Activated T-cell treated with anti-CD3 and anti-CD28 coated beads, Interleukin-2, amount 50 U/mL, for 4 hours (primary cell): ENCODE data around the gene CENPV. TPM values are rescaled to one million over a fixed set of nuclear protein-coding genes. Genes with fewer than 3 reads are reported as not detected.

Source experiments
- ATAC-seq, 2 donors: fragments of 200-7000 bp; cut with Tn5 transposase; one replicate each; pipeline ENCODE4 v1.10.0; 2021
- DNase-seq: peaks from one replicate; pipeline ENCODE4 v3.0.0-alpha.2; 2020
- H3K27me3 Mint-ChIP-seq: one replicate; pipeline ENCODE4 v1.8.0; 2021; ENCODE audit warnings: low read depth, mixed read lengths
- H3K36me3 Mint-ChIP-seq: one replicate; pipeline ENCODE4 v1.8.0; 2022; ENCODE audit warnings: mixed read lengths; ENCODE audit not compliant: insufficient read depth
- H3K4me1 Mint-ChIP-seq: one replicate; pipeline ENCODE4 v1.8.0; 2021; ENCODE audit warnings: low read depth, mixed read lengths
- H3K4me3 Mint-ChIP-seq: one replicate; pipeline ENCODE4 v1.8.0; 2021; ENCODE audit warnings: mild to moderate bottlenecking, moderate library complexity, mixed read lengths
- H3K9me3 Mint-ChIP-seq: one replicate; pipeline ENCODE4 v1.8.0; 2021; ENCODE audit warnings: mixed read lengths
- total RNA-seq, 3 donors: library from RNA; stranded (reverse); gene quantifications; one replicate each; pipeline ENCODE4 v1.2.1, GENCODE V29; 2021

The CENPV gene
- total RNA-seq, 3 donors from 2014 or later: 78.4 to 122 (median 103) TPM

GRCh38 chr17:16346721-16347271 is 6.5 kb downstream of the CENPV start:
- Mint-ChIP-seq H3K4me1 (peaks cover 7% of the 10 kb centered on the region), H3K36me3 (peaks cover 14% of the 10 kb centered on the region), H3K4me3 (no peak overlapping the region)

GRCh38 chr17:16345565-16345964 is 7.7 kb downstream of the CENPV start:
- ATAC-seq: no peak
- Mint-ChIP-seq H3K27me3 (no peaks in the 10 kb centered on the region), H3K36me3 (peaks cover 14% of the 10 kb centered on the region), H3K4me3 (no peak overlapping the region), H3K9me3 (no peaks in the 10 kb centered on the region), H3K4me1 (peaks cover 2% of the 10 kb centered on the region)
- no peak for DNase-seq

More at GRCh38 chr17:16346721-16347271, 6.5 kb downstream of the CENPV start:
- ATAC-seq (no peak), DNase-seq (no peak)
- H3K27me3 Mint-ChIP-seq: no peaks in the 10 kb centered on the region
- H3K9me3 Mint-ChIP-seq: no peaks in the 10 kb centered on the region

GRCh38 chr17:16343569-16343968 is 9.7 kb downstream of the CENPV start:
- Mint-ChIP-seq H3K4me1 (no peaks in the 10 kb centered on the region), H3K27me3 (no peaks in the 10 kb centered on the region), H3K4me3 (no peak overlapping the region), H3K9me3 (no peaks in the 10 kb centered on the region), H3K36me3 (peaks cover 12% of the 10 kb centered on the region)
- no peak for ATAC-seq
- DNase-seq: no peak

DNA sequence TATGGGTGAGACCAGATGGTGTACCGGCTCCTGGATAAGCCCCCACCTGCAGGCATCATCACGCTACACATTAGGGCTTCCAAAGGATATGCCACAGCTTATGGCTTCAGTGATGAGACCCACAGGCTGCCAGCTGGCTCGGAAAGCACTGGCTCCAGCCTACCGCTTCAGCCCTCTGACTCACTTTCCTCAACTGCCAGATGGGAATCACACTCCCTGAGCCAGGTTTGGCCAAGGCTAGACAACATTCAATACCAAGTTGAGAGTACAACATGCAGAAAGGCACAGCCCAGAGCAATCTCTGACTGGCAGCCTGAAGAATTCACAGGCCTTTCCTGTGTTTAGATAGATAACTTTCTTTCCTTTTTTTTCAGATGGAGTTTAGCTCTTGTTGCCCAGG is 10.3 kb downstream of the CENPV start:
- H3K4me3 Mint-ChIP-seq: no peak overlapping the region
- H3K9me3 Mint-ChIP-seq: no peaks in the 10 kb centered on the region
- H3K36me3 Mint-ChIP-seq: peaks cover 12% of the 10 kb centered on the region
- H3K27me3 Mint-ChIP-seq: no peaks in the 10 kb centered on the region
- no peaks in the 10 kb centered on the region for H3K4me1 Mint-ChIP-seq
- ATAC-seq (no peak), DNase-seq (no peak)

DNA sequence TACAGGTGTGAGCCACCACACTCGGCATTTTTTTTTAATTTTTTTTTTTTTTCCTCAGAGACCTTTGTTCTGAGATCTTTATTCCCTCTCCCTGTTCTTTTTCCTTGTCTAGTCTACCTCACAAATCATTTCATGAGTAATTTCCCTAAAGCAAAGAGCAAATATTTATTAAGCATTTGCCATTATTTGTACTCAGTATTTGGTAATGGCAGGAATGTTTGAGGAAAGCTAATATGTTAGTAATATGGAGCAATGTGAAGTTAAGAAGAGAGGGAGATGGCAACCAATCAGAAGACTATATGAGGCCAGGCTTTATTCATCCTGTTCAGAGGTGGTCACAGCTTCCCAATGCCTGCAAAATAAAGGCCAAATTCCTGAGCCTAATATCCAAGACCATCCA is 13.3 kb downstream of the CENPV start:
- no peak overlapping the region for H3K4me3 Mint-ChIP-seq
- ATAC-seq: no peak
- H3K27me3 Mint-ChIP-seq: no peaks in the 10 kb centered on the region
- peaks cover 5% of the 10 kb centered on the region for H3K36me3 Mint-ChIP-seq
- DNase-seq: no peak
- no peaks in the 10 kb centered on the region for H3K4me1 Mint-ChIP-seq
- no peaks in the 10 kb centered on the region for H3K9me3 Mint-ChIP-seq

DNA sequence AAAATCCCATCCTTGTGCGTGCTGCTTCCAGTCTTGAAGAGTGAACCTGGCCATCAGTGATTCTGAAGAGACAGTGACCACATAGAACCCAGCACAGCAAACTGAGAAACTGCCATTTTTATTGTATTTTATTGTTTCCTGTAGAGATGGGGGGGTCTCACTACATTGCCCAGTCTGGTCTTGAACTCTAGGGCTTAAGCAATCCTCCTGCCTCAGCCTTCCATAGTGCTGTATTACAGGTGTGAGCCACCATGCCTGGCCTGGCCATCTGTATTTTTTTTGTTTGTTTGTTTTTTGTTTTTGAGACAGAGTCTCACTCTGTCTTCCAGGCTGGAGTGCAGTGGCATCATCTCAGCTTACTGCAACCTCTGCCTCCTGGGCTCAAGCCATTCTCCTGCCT is 13.9 kb downstream of the CENPV start:
- no peaks in the 10 kb centered on the region for H3K9me3 Mint-ChIP-seq
- no peaks in the 10 kb centered on the region for H3K4me1 Mint-ChIP-seq
- H3K4me3 Mint-ChIP-seq: no peak overlapping the region
- DNase-seq (no peak), ATAC-seq (no peak)
- peaks cover 5% of the 10 kb centered on the region for H3K36me3 Mint-ChIP-seq
- H3K27me3 Mint-ChIP-seq: no peaks in the 10 kb centered on the region

GRCh38 chr17:16338391-16338790 is 14.9 kb downstream of the CENPV start:
- Mint-ChIP-seq H3K27me3 (no peaks in the 10 kb centered on the region), H3K36me3 (peaks cover 4% of the 10 kb centered on the region), H3K4me1 (no peaks in the 10 kb centered on the region), H3K9me3 (no peaks in the 10 kb centered on the region), H3K4me3 (no peak overlapping the region)
- DNase-seq: no peak
- ATAC-seq: no peak

- DNase-seq (no peak), ATAC-seq (no peak)
- H3K4me3 Mint-ChIP-seq: no peak overlapping the region
- no peaks in the 10 kb centered on the region for H3K9me3 Mint-ChIP-seq
- H3K36me3 Mint-ChIP-seq: peaks cover 20% of the 10 kb centered on the region
- no peaks in the 10 kb centered on the region for H3K4me1 Mint-ChIP-seq
- H3K27me3 Mint-ChIP-seq: no peaks in the 10 kb centered on the region
These were observed 23.6 kb downstream of the CENPV start for GRCh38 chr17:16329519-16330271.

- no peak overlapping the region for H3K4me3 Mint-ChIP-seq
These were observed 24.3 kb downstream of the CENPV start for GRCh38 chr17:16328997-16329396.

DNA sequence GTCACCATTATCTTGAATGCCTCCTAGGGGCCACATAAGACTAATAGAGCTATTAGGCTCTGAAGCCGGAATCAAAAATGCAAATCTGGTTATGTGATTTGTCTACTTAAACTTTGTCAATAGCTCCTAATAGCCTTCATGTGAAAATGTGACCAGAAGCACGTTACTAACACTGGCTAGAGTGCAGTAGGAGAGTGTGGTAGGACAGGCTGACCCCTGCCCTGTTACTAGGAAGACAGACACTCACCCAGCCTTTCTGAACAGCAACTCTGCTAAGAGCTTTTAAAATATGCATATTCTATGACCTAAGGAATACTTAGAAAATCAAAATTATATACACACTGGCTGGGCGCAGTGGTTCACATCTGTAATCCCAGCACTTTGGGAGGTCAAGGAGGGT is 26.3 kb downstream of the CENPV start:
- no peaks in the 10 kb centered on the region for H3K27me3 Mint-ChIP-seq
- no peak overlapping the region for H3K4me3 Mint-ChIP-seq
- no peaks in the 10 kb centered on the region for H3K9me3 Mint-ChIP-seq
- DNase-seq: no peak
- peaks cover 22% of the 10 kb centered on the region for H3K36me3 Mint-ChIP-seq
- H3K4me1 Mint-ChIP-seq: no peaks in the 10 kb centered on the region
- no peak for ATAC-seq

More at GRCh38 chr17:16328997-16329396, 24.3 kb downstream of the CENPV start:
- Mint-ChIP-seq H3K4me1 (no peaks in the 10 kb centered on the region), H3K9me3 (no peaks in the 10 kb centered on the region), H3K27me3 (no peaks in the 10 kb centered on the region), H3K36me3 (peaks cover 20% of the 10 kb centered on the region)
- ATAC-seq (no peak), DNase-seq (no peak)

- Mint-ChIP-seq H3K4me3 (no peak overlapping the region), H3K9me3 (no peaks in the 10 kb centered on the region), H3K4me1 (no peaks in the 10 kb centered on the region), H3K36me3 (peaks cover 25% of the 10 kb centered on the region), H3K27me3 (no peaks in the 10 kb centered on the region)
- no peak for ATAC-seq
- DNase-seq: no peak
These were observed 27.3 kb downstream of the CENPV start for GRCh38 chr17:16325964-16326363.

GRCh38 chr17:16322636-16323035 is 30.6 kb downstream of the CENPV start:
- ATAC-seq: no peak
- H3K9me3 Mint-ChIP-seq: no peaks in the 10 kb centered on the region

GRCh38 chr17:16319969-16320368 is 33.3 kb downstream of the CENPV start:
- no peaks in the 10 kb centered on the region for H3K9me3 Mint-ChIP-seq
- peaks cover 20% of the 10 kb centered on the region for H3K36me3 Mint-ChIP-seq
- H3K4me1 Mint-ChIP-seq: no peaks in the 10 kb centered on the region
- no peak for ATAC-seq
- H3K27me3 Mint-ChIP-seq: no peaks in the 10 kb centered on the region
- H3K4me3 Mint-ChIP-seq: no peak overlapping the region
- DNase-seq: no peak

More at GRCh38 chr17:16322636-16323035, 30.6 kb downstream of the CENPV start:
- Mint-ChIP-seq H3K36me3 (peaks cover 22% of the 10 kb centered on the region), H3K4me3 (no peak overlapping the region), H3K27me3 (no peaks in the 10 kb centered on the region), H3K4me1 (no peaks in the 10 kb centered on the region)
- no peak for DNase-seq

GRCh38 chr17:16314859-16315258 is 38.4 kb downstream of the CENPV start:
- DNase-seq (no peak), ATAC-seq (no peak)
- Mint-ChIP-seq H3K4me1 (peaks cover 13% of the 10 kb centered on the region), H3K27me3 (no peaks in the 10 kb centered on the region), H3K9me3 (no peaks in the 10 kb centered on the region), H3K36me3 (peaks cover 26% of the 10 kb centered on the region), H3K4me3 (no peak overlapping the region)

GRCh38 chr17:16314189-16314588 is 39.1 kb downstream of the CENPV start:
- no peaks in the 10 kb centered on the region for H3K27me3 Mint-ChIP-seq
- no peak for DNase-seq
- peaks cover 13% of the 10 kb centered on the region for H3K4me1 Mint-ChIP-seq
- no peak overlapping the region for H3K4me3 Mint-ChIP-seq
- H3K9me3 Mint-ChIP-seq: no peaks in the 10 kb centered on the region
- ATAC-seq: no peak
- H3K36me3 Mint-ChIP-seq: peaks cover 25% of the 10 kb centered on the region
